GM18507 (cell line): Measurements from ENCODE around the gene C1orf105.

ENCODE experiments used
- DNase-seq: peaks from one replicate; pipeline ENCODE4 v3.0.0; 2011; ENCODE audit warnings: low read depth; ENCODE audit not compliant: insufficient read length; ENCODE audit errors: extremely low spot score
- FAIRE-seq: peaks from 2 replicates; lab custom pipeline; 2011; peaks lifted over from hg19 to GRCh38; lab: Jason Lieb, UNC

Gene C1orf105

GRCh38 chr1:172510479-172510878 is 90.0 kb downstream of the C1orf105 start:
- DNase-seq (no peak), FAIRE-seq (no peak)

- DNase-seq (no peak), FAIRE-seq (no peak)
Measured at GRCh38 chr1:172512591-172512990, 92.1 kb downstream of the C1orf105 start.

GRCh38 chr1:172513479-172513878 is 93.0 kb downstream of the C1orf105 start:
- DNase-seq (no peak), FAIRE-seq (no peak)

GRCh38 chr1:172514108-172514507 is 93.6 kb downstream of the C1orf105 start:
- FAIRE-seq (no peak), DNase-seq (no peak)

GRCh38 chr1:172515436-172515835 is 95.0 kb downstream of the C1orf105 start:
- FAIRE-seq: no peak

GRCh38 chr1:172515927-172516326 is 95.4 kb downstream of the C1orf105 start:
- no peak for DNase-seq
- no peak for FAIRE-seq

More at GRCh38 chr1:172515436-172515835, 95.0 kb downstream of the C1orf105 start:
- no peak for DNase-seq

GRCh38 chr1:172517081-172517480 is 96.6 kb downstream of the C1orf105 start:
- DNase-seq (no peak), FAIRE-seq (no peak)

- FAIRE-seq (no peak), DNase-seq (no peak)
Measured at GRCh38 chr1:172517545-172517944, 97.1 kb downstream of the C1orf105 start.
